Rectal smooth muscle tissue (tissue), 1 donor: Measurements from ENCODE around the gene KCNJ6.

Experiments
- H3K27ac ChIP-seq: one replicate; pipeline ENCODE4 v1.7.0; 2013; ENCODE audit warnings: low read depth, low read length, inconsistent platforms
- H3K27me3 ChIP-seq: one replicate; pipeline ENCODE4 v1.7.0; 2013; ENCODE audit warnings: low read length; ENCODE audit not compliant: control insufficient read depth, insufficient read depth
- H3K36me3 ChIP-seq: one replicate; pipeline ENCODE4 v1.7.0; 2013; ENCODE audit warnings: low read length; ENCODE audit not compliant: control insufficient read depth, insufficient read depth
- H3K4me1 ChIP-seq: one replicate; pipeline ENCODE4 v1.7.0; 2013; ENCODE audit warnings: low read length; ENCODE audit not compliant: control insufficient read depth, insufficient read depth
- H3K4me3 ChIP-seq: one replicate; pipeline ENCODE4 v1.7.0; 2013; ENCODE audit warnings: low read length
- H3K9ac ChIP-seq: one replicate; pipeline ENCODE4 v1.7.0; 2013; ENCODE audit warnings: low read length

The KCNJ6 gene

DNA sequence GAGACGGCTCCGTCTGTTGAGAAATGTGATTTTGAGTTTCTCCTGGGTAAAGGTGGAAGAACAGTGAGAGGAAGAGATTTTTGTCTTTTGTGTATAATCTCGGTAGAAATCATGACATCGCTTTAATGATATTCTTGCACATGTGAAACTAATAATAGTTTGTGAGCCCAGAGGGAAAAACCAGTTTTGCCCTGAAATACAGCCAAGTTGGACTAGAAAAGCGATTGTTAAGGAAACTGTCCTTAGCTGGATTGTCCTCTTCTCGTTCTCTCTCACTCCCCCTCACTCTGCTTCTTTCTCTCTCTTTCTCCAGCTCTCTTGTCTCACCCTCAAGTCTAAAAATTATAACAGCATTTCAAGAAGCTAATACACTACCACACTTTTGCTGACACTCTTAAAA lies 17.1 kb downstream of the KCNJ6 start:
- H3K9ac ChIP-seq: no peak overlapping the region
- peaks cover 5% of the 10 kb centered on the region for H3K27me3 ChIP-seq
- no peaks in the 10 kb centered on the region for H3K36me3 ChIP-seq
- H3K4me1 ChIP-seq: no peaks in the 10 kb centered on the region
- H3K4me3 ChIP-seq: no peak overlapping the region
- H3K27ac ChIP-seq: no peak overlapping the region

DNA sequence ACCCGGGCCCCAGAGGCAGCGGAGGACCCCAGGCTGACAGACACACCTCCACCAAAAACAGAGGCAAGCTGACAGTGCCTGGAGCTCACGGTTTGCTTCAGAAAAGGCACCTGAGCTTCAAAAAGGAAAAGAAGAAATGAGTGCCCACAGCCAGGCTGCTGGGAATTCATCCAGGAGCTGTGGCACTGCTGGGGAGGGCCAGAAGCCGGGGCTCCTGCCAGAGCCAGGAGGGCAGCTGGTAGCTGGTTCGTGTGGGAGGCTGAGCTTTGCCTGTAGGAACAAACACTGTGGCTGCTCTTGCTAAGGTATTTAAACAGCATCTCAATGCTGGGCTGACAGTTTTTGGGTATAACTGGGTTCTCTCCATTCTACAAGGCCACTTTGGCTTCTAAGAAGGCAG lies 19.5 kb downstream of the KCNJ6 start:
- peaks cover 5% of the 10 kb centered on the region for H3K27me3 ChIP-seq
- H3K36me3 ChIP-seq: no peaks in the 10 kb centered on the region
- no peaks in the 10 kb centered on the region for H3K4me1 ChIP-seq
- no peak overlapping the region for H3K27ac ChIP-seq
- H3K9ac ChIP-seq: no peak overlapping the region
- no peak overlapping the region for H3K4me3 ChIP-seq

DNA sequence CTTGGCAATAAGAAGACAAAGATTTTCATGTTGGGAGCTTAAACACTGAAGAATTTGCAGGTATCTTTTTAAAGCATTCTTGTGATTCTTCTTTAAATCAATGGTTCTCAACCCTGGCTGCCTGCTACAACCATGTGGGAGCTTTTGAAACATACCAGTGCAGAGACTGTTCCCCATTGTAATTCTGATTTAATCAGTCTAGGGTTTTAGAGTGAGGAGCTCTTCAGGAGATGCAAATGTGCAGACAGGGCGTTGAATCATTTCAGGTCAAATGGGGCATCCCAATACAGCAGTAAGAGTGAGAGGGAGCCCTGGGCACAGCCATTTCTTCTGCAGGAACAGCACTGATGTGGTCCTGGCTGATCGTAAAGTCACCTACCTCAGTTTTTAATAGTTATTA lies 24.3 kb downstream of the KCNJ6 start:
- H3K27me3 ChIP-seq: no peaks in the 10 kb centered on the region
- no peak overlapping the region for H3K4me3 ChIP-seq
- no peak overlapping the region for H3K27ac ChIP-seq
- H3K4me1 ChIP-seq: no peaks in the 10 kb centered on the region
- no peak overlapping the region for H3K9ac ChIP-seq
- no peaks in the 10 kb centered on the region for H3K36me3 ChIP-seq

DNA sequence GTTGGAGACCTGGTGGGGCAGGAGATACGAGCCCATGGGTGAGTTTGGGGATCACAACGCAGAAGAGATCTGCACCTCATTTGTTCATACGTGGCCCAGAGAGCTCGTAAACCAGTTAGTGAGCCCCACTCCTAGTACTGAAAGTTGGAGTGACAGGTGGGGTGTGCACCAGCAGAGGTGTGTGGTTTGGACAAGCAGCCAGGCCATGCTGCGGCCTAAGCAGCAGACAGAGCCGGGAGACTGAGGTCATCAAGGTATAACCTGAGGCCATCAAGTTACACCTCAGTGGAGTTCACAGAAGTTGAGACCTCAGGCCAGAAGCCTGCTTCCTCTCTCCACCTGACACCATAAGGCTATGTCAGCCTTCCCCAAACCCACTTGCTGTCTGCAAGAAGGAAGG lies 27.6 kb downstream of the KCNJ6 start:
- Histone ChIP-seq H3K27ac (no peak overlapping the region), H3K4me1 (no peaks in the 10 kb centered on the region), H3K36me3 (no peaks in the 10 kb centered on the region), H3K9ac (no peak overlapping the region), H3K4me3 (no peak overlapping the region), H3K27me3 (no peaks in the 10 kb centered on the region)

DNA sequence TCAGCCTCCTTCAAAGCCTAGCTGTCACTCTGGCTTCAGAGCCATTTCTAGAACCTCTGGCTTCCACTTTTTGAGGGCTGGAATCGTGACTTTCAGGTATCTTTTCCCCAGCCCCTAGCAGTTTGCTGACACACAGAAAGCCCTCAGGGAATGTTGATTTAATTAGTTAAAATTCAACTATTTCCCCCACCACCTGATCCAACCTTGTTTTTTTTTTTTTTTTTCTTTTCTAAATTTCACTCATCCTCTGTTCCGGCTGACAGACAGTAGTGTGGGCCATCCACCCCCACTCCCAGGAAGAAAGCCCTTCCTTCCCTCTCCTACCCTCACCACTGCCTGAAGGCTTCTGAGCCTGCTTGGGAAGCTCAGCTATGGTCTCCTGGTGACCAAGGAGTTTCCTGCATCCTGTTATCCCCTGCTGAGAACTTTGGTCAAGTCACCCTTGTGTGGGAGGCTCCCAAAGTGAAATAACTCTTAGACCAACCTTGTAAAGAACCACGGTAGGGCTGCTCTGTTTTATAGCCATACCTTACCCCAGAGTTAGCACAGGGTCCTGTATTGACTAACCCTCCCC lies 29.4 kb downstream of the KCNJ6 start:
- H3K4me3 ChIP-seq: no peak overlapping the region
- H3K9ac ChIP-seq: no peak overlapping the region
- no peaks in the 10 kb centered on the region for H3K4me1 ChIP-seq
- no peaks in the 10 kb centered on the region for H3K27me3 ChIP-seq
- H3K36me3 ChIP-seq: no peaks in the 10 kb centered on the region
- H3K27ac ChIP-seq: no peak overlapping the region

DNA sequence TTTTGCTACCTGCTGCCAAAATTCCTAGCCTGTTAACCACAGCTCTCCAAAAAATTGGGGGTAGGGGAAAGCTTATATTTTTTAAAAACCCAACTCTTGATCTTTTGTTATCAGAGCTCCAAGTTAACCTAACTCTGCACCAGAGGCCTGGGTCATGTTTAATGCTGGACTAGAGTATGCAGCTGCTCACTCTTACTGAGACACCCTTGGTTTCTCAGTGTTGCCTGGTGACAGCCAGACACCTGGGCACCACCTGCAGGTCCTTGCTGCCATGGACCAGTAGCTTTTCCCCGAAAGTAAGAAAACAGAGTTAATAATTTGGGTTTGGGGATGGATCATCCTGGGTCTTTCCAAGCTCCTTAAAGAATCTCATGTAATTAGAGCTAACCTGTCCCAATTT lies 30.1 kb downstream of the KCNJ6 start:
- no peaks in the 10 kb centered on the region for H3K4me1 ChIP-seq
- H3K36me3 ChIP-seq: no peaks in the 10 kb centered on the region
- H3K9ac ChIP-seq: no peak overlapping the region
- no peaks in the 10 kb centered on the region for H3K27me3 ChIP-seq
- no peak overlapping the region for H3K27ac ChIP-seq
- no peak overlapping the region for H3K4me3 ChIP-seq

DNA sequence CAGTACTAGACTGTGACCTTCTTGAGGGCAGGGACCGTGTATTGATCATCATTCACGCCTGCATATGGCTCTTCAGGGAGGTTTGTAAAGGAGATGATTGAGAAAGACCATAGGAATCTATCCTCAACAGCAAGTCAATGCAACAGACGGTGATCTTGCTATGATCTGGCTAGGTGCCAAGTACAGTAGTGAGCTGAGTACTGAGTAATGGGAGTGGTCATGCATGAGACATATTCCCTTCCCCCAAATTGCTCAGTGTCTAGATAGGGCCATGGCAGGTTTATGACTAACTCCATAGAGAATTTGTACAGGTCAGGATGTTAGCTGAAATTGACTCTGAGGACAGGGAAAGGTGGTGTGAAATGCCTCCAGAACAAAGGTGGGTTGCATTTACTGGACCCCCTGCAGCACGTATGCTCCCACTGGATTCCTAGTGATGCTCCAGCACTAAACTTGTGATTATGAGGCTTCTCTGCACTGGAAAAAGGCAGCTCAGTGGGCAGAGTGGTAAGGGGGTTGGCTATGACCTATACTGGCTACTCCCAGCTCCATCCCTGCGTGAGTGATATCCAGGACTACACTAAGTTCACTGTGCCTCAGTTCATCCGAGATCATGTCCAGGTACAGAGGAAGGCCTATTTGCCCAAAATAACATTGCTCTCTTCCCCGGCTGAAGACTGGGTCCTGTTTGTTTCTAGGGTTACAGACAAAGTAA lies 37.2 kb downstream of the KCNJ6 start:
- no peak overlapping the region for H3K9ac ChIP-seq
- no peak overlapping the region for H3K27ac ChIP-seq
- H3K27me3 ChIP-seq: no peaks in the 10 kb centered on the region
- no peak overlapping the region for H3K4me3 ChIP-seq
- no peaks in the 10 kb centered on the region for H3K4me1 ChIP-seq
- no peaks in the 10 kb centered on the region for H3K36me3 ChIP-seq

DNA sequence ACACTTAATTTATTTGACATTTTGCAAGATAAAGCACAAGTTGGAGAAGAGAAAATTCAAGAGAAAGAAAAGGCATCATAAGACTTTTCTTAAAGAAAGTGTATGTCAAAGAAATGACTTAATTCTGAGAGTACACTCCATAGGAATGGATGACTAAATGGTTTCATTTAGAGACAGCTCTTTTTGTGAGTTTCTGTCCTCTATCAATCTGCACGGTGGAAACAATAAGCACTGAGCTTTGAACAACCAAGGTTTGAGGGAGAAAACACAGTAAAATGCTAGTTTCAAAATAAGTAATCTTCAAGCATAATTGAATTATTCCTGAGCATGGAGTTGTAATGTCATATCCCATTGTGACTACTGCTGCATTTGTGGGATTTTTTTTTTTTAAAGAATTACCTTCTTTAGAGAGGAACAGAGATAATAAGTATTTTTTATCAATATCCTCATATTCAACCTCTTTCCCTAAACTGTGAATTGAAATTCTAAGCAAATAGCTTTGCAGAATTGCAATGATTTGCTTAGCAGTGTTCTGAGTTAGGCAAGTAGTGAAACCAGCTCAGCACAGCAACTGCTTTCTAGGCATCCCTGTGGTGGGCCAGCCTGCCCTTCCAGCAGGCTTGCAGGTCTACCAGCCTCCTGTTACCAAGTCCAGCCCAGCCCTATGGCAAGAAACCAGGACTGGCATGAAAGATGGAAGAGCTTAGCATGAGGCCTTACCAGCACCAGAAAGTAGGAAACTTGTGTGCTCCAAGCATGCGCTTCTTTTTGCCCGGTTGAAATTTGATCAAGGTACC lies 38.2 kb downstream of the KCNJ6 start:
- Histone ChIP-seq H3K4me1 (no peaks in the 10 kb centered on the region), H3K27me3 (no peaks in the 10 kb centered on the region)

DNA sequence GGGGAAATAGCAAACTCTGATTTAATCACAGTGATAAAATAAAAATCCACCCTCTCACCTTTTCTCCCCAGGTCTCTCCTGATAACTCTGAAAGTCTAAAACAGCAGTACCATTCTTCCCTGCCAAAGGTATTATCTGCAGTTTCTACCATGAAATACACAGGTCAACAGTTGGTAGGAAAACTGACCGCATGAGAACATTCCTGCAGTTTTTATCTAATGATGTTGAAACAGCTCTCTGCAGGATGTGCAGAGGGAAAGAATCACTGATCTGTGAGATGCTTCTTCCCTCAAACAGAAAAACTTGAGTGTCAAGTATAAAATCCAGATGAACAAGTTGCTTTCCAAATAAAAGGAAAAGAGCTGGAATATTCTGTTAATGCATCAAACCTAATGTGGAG lies 39.1 kb downstream of the KCNJ6 start:
- H3K4me3 ChIP-seq: no peak overlapping the region
- no peaks in the 10 kb centered on the region for H3K4me1 ChIP-seq
- no peaks in the 10 kb centered on the region for H3K36me3 ChIP-seq
- H3K27ac ChIP-seq: no peak overlapping the region
- peaks cover 2% of the 10 kb centered on the region for H3K27me3 ChIP-seq
- H3K9ac ChIP-seq: no peak overlapping the region

More for the DNA sequence above, 38.2 kb downstream of the KCNJ6 start:
- H3K4me3 ChIP-seq: no peak overlapping the region
- no peak overlapping the region for H3K9ac ChIP-seq
- no peaks in the 10 kb centered on the region for H3K36me3 ChIP-seq
- H3K27ac ChIP-seq: no peak overlapping the region

DNA sequence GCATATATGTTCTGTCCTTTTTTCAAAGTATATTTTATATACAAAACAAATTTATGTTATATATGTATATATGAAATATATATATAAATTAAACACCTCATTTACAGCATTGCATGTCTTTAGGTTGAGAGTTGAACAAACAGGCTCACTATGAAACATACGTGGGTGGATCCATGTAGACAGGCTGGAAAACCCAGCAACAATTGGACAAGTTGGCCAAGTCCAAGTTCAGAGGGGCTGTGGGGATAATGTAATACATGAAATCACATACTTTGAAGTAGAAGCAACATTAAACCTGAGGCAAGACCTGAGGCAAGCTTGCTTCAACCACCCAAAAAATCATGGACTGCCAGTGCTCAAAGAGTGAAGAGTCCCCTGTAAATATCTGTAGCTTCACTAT lies 39.7 kb downstream of the KCNJ6 start:
- H3K36me3 ChIP-seq: no peaks in the 10 kb centered on the region
- H3K4me1 ChIP-seq: no peaks in the 10 kb centered on the region

DNA sequence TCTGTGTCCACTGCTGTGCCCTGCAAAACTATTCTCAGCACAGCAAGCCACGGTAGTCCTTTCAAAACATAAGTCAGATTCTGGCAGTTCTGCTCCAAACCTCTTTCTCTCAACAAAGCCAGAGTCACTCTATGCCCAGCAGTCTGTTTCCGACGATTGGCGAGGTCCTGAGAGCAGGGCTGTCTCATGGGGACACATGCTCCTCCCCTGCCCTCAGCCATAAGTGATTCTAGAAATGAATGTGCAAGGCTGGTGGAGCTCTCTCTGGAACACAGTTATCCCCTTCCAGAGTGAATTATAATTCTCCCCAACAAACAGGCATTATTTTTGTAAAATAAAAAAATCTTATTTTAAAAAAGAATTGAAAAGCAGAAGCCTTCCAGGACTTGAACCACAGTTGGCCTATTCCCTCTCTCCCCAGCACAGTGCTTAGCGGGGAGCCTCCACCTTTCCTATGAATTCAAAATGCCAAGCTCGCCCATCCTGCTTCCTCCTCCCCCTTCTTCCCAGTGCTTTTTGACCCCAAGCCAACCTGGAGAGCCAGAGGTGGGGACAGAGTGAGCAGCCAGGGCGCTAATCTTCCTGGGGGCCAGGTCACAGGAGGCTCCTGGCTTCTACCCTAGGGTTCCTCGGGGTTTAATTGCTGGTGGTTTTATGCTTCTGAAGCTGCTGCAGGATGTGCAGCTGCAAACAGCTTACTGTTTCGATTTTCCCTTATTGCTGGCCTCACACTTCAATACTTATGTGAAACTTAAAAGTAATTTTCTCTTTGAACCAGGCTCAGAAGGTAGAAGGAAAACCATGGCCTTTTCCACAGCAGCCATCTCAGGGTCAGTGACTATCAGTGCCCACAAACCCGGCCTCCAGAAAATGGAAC lies 41.1 kb downstream of the KCNJ6 start:
- Histone ChIP-seq H3K36me3 (no peaks in the 10 kb centered on the region), H3K27me3 (peaks cover 2% of the 10 kb centered on the region), H3K27ac (no peak overlapping the region), H3K4me1 (no peaks in the 10 kb centered on the region), H3K4me3 (no peak overlapping the region), H3K9ac (no peak overlapping the region)

More for the DNA sequence above, 39.7 kb downstream of the KCNJ6 start:
- H3K4me3 ChIP-seq: no peak overlapping the region
- no peak overlapping the region for H3K27ac ChIP-seq
- H3K27me3 ChIP-seq: peaks cover 2% of the 10 kb centered on the region
- H3K9ac ChIP-seq: no peak overlapping the region

DNA sequence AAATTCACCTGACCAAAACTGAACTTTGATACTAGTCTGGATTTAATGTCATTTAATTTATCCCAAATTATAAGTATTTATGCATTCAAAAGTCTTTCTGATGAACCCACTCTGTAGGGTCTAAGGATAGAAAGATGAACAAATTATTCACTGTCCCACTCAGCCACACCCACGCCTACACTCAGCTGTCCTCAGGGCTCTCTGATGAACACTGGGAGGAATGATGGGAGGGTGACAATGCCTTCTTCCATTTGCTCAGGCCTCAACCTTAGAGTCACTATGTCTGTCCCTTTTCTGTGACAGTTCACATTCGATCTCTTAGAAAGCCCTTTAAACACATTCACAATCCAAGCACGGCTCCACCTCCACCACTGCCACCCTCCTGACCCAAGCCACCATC lies 41.8 kb downstream of the KCNJ6 start:
- no peak overlapping the region for H3K4me3 ChIP-seq
- H3K36me3 ChIP-seq: no peaks in the 10 kb centered on the region
- no peak overlapping the region for H3K9ac ChIP-seq
- no peak overlapping the region for H3K27ac ChIP-seq
- H3K4me1 ChIP-seq: no peaks in the 10 kb centered on the region
- peaks cover 2% of the 10 kb centered on the region for H3K27me3 ChIP-seq
